Endothelial cell of umbilical vein (primary cell): ENCODE results near the gene SMIM38.

Experiments
- CTCF ChIP-seq, 2 donors: IDR thresholded peaks; 1 replicate in 1 of 2; 2 replicates in 1 of 2; pipeline ENCODE4 v1.5.1; 2011; ENCODE audit warnings: low read length in 2 of 2, mild to moderate bottlenecking in 2 of 2, moderate library complexity in 2 of 2, control low read depth in 1 of 2, inconsistent platforms in 1 of 2, low read depth in 1 of 2; ENCODE audit not compliant: insufficient read depth in 1 of 2; ENCODE audit errors: extremely low read depth in 1 of 2
- EZH2 ChIP-seq: IDR thresholded peaks from 2 replicates; pipeline ENCODE4 v1.6.1; 2012; ENCODE audit warnings: borderline replicate concordance, low read depth, mild to moderate bottlenecking, moderate library complexity, low read length, inconsistent platforms; ENCODE audit not compliant: severe bottlenecking
- FOS ChIP-seq: IDR thresholded peaks from 2 replicates; pipeline ENCODE4 v1.6.1; 2011; ENCODE audit warnings: mild to moderate bottlenecking, low read length, moderate library complexity, borderline replicate concordance; ENCODE audit not compliant: insufficient read depth
- GATA2 ChIP-seq: IDR thresholded peaks from 2 replicates; pipeline ENCODE4 v1.7.0; 2011; ENCODE audit warnings: low read depth, mild to moderate bottlenecking, moderate library complexity, mixed read lengths, low read length; ENCODE audit not compliant: insufficient read length, insufficient read depth
- JUN ChIP-seq: IDR thresholded peaks from 2 replicates; pipeline ENCODE4 v1.6.1; 2011; ENCODE audit warnings: borderline replicate concordance, low read depth; ENCODE audit not compliant: insufficient read length, insufficient read depth
- MAX ChIP-seq: IDR thresholded peaks from 2 replicates; pipeline ENCODE4 v1.6.1; 2011; ENCODE audit not compliant: insufficient read depth, insufficient read length
- MYC ChIP-seq: IDR thresholded peaks from one replicate; pipeline ENCODE4 v1.6.1; 2011; ENCODE audit warnings: mild to moderate bottlenecking, low read depth, low read length
- POLR2A ChIP-seq: IDR thresholded peaks from 2 replicates; pipeline ENCODE4 v1.6.1; 2012; ENCODE audit warnings: low read depth, mild to moderate bottlenecking, control low read depth, low read length
- POLR2AphosphoS5 ChIP-seq: IDR thresholded peaks from 2 replicates; pipeline ENCODE4 v1.6.1; 2012; ENCODE audit warnings: low read depth, mild to moderate bottlenecking, control low read depth, low read length, moderate library complexity; ENCODE audit not compliant: insufficient read depth

GRCh38 chr11:69141742-69142141, 14.0 kb upstream of the SMIM38 start:
- no peak for TF ChIP-seq MAX
- TF ChIP-seq POLR2AphosphoS5 = no peak
- TF ChIP-seq CTCF (IDR thresholded peaks at IDR 0.05; ENCODE audit: extremely low read depth in 1 of 2, insufficient read depth in 1 of 2, low read depth in 1 of 2, low read length in 2 of 2) = no peak
- no peak for TF ChIP-seq MYC
- TF ChIP-seq POLR2A = no peak
- no peak for TF ChIP-seq GATA2
- no peak for TF ChIP-seq EZH2
- TF ChIP-seq FOS = no peak
- TF ChIP-seq JUN = no peak
